ENCODE results near the gene GZMM. TPM values are rescaled to one million over a fixed set of nuclear protein-coding genes. Genes with fewer than 3 reads are reported as not detected.

Gene GZMM
- total RNA-seq, 1 donor from 2014 or later: 2.9 TPM

- Histone ChIP-seq H3K27me3 (peaks cover 32% of the 10 kb centered on the region), H3K36me3 (no peaks in the 10 kb centered on the region), H3K9me3 (no peaks in the 10 kb centered on the region), H3K4me3 (no peak overlapping the region), H3K4me1 (no peaks in the 10 kb centered on the region), H3K27ac (no peak overlapping the region)
- no peak for ATAC-seq
- no peak for DNase-seq
- intact Hi-C loops (cut with DNase I): no loop called here
- TF ChIP-seq, protein P1, sequence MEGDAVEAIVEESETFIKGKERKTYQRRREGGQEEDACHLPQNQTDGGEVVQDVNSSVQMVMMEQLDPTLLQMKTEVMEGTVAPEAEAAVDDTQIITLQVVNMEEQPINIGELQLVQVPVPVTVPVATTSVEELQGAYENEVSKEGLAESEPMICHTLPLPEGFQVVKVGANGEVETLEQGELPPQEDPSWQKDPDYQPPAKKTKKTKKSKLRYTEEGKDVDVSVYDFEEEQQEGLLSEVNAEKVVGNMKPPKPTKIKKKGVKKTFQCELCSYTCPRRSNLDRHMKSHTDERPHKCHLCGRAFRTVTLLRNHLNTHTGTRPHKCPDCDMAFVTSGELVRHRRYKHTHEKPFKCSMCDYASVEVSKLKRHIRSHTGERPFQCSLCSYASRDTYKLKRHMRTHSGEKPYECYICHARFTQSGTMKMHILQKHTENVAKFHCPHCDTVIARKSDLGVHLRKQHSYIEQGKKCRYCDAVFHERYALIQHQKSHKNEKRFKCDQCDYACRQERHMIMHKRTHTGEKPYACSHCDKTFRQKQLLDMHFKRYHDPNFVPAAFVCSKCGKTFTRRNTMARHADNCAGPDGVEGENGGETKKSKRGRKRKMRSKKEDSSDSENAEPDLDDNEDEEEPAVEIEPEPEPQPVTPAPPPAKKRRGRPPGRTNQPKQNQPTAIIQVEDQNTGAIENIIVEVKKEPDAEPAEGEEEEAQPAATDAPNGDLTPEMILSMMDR (IDR thresholded peaks at IDR 0.05): no peak
Measured at GRCh38 chr19:594265-594870, 50.5 kb downstream of the GZMM start.

GRCh38 chr19:595326-596262 is 51.7 kb downstream of the GZMM start:
- no peaks in the 10 kb centered on the region for H3K9me3 ChIP-seq
- DNase-seq: no peak
- intact Hi-C loops (cut with DNase I): no loop called here

DNA sequence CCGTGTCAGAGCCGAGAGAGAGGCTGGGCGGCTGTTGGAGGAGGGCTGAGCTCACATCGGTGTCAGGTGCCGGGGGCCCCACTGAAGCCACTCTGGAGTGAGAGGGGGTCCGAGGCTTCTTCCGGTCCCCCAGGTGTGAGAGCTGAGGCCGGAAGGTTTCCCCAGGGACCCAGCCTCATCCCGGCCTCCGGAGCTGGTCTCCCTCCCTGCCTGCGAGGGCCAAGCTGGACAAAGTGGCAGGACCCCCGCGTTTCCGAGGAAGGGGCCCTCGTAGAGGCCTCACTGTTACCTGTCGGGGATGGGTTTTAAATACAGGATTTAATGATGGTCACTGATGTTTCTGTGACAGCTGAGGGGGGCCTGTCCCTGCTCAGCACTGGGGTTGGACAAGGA is 52.4 kb downstream of the GZMM start:
- DNase-seq (no peak), ATAC-seq (no peak)
- no peaks in the 10 kb centered on the region for H3K4me1 ChIP-seq
- TF ChIP-seq, protein P1 (IDR thresholded peaks at IDR 0.05): no peak
- peaks cover 22% of the 10 kb centered on the region for H3K27me3 ChIP-seq
- no peaks in the 10 kb centered on the region for H3K36me3 ChIP-seq
- no peaks in the 10 kb centered on the region for H3K9me3 ChIP-seq
- H3K27ac ChIP-seq: no peak overlapping the region
- intact Hi-C loops (cut with DNase I): no loop called here
- no peak overlapping the region for H3K4me3 ChIP-seq

More at GRCh38 chr19:595326-596262, 51.7 kb downstream of the GZMM start:
- Histone ChIP-seq H3K36me3 (no peaks in the 10 kb centered on the region), H3K27ac (no peak overlapping the region), H3K4me3 (no peak overlapping the region), H3K4me1 (no peaks in the 10 kb centered on the region), H3K27me3 (peaks cover 28% of the 10 kb centered on the region)
- ATAC-seq: no peak
- TF ChIP-seq, protein P1 (IDR thresholded peaks at IDR 0.05): no peak

- Histone ChIP-seq H3K4me3 (no peak overlapping the region), H3K27me3 (peaks cover 8% of the 10 kb centered on the region), H3K27ac (no peak overlapping the region), H3K36me3 (no peaks in the 10 kb centered on the region), H3K4me1 (no peaks in the 10 kb centered on the region), H3K9me3 (no peaks in the 10 kb centered on the region)
- DNase-seq: no peak
- TF ChIP-seq, protein P1 (IDR thresholded peaks at IDR 0.05): no peak
- ATAC-seq: no peak
- intact Hi-C loops (cut with DNase I): no loop called here
Measured at GRCh38 chr19:597406-598315, 53.8 kb downstream of the GZMM start.

Other genes starting within 250 kb of the GZMM start
- gene MIER2, start 199.3 kb upstream of the GZMM start, total RNA-seq: 43.1 TPM
- gene C2CD4C, start 134.9 kb upstream of the GZMM start, total RNA-seq: 2.6 TPM
- gene SHC2, start 83.0 kb upstream of the GZMM start, total RNA-seq: 37.8 TPM
- gene MADCAM1, start 47.6 kb upstream of the GZMM start, total RNA-seq: 1.2 TPM
- gene TPGS1, start 36.6 kb upstream of the GZMM start, total RNA-seq: 19.9 TPM
- 40.9 TPM for gene CDC34, start 12.3 kb upstream of the GZMM start, total RNA-seq
- 359 TPM for gene BSG, start 28.5 kb downstream of the GZMM start, total RNA-seq
- gene HCN2, start 45.8 kb downstream of the GZMM start, total RNA-seq: 0.52 TPM
- gene POLRMT, start 89.5 kb downstream of the GZMM start, total RNA-seq: 36.0 TPM
- gene FGF22, start 95.8 kb downstream of the GZMM start, total RNA-seq: 0.52 TPM
- 32.9 TPM for gene RNF126, start 119.2 kb downstream of the GZMM start, total RNA-seq
- gene FSTL3, start 132.3 kb downstream of the GZMM start, total RNA-seq: 114 TPM
- not detected for gene PRSS57, start 151.4 kb downstream of the GZMM start, total RNA-seq
- gene PALM, start 164.9 kb downstream of the GZMM start, total RNA-seq: 56.9 TPM
- gene MISP, start 207.1 kb downstream of the GZMM start, total RNA-seq: 15.9 TPM